Fibroblast of skin of left quadriceps (primary cell): ENCODE measurements around the gene CNDP1.

ENCODE experiments used
- DNase-seq, 2 experiments: peaks; one replicate each; pipeline ENCODE4 v3.0.0-alpha.2; 2013; ENCODE audit warnings: low read depth in 2 of 2

CNDP1 gene

GRCh38 chr18:74623047-74623816, 88.9 kb downstream of the CNDP1 start:
- DNase-seq, result no peak

- no peak for DNase-seq
Measured at GRCh38 chr18:74624466-74624865, 90.2 kb downstream of the CNDP1 start.

- no peak for DNase-seq
Measured at GRCh38 chr18:74625157-74625556, 90.9 kb downstream of the CNDP1 start.

- DNase-seq, result no peak
Measured at GRCh38 chr18:74626049-74626874, 92.0 kb downstream of the CNDP1 start.

- DNase-seq, result no peak
Measured at GRCh38 chr18:74630804-74631203, 96.5 kb downstream of the CNDP1 start.

GRCh38 chr18:74631212-74631611, 96.9 kb downstream of the CNDP1 start:
- no peak for DNase-seq

GRCh38 chr18:74631623-74632350, 97.5 kb downstream of the CNDP1 start:
- peak; percentile 65 to 67 for DNase-seq

GRCh38 chr18:74632351-74632679, 98.0 kb downstream of the CNDP1 start:
- no peak for DNase-seq

GRCh38 chr18:74632856-74633255, 98.6 kb downstream of the CNDP1 start:
- DNase-seq, result no peak

GRCh38 chr18:74633652-74634352, 99.5 kb downstream of the CNDP1 start:
- DNase-seq, result no peak

GRCh38 chr18:74635224-74635975, 101.1 kb downstream of the CNDP1 start:
- DNase-seq, result no peak
